Measurements from ENCODE around the gene PCDH9.

DNA sequence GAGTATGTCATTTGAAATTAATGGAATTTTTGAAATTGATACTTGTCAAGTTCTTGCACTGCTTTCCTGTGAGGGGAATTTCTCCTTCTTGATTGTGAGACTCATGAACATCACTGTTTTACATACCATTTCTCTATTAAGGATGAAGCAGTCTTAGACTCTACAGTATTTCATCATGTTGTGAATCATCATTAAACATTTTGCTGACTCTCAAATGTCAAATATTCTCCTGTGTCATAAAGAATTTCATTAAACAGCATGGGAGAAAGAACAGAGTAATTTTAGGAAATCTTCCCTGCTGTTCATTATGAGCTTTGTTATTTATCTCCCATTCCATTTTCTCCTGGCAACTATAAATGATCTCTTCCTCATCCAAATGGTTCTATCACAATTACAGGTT is 729.0 kb downstream of the PCDH9 start:
- TF ChIP-seq, protein P1, sequence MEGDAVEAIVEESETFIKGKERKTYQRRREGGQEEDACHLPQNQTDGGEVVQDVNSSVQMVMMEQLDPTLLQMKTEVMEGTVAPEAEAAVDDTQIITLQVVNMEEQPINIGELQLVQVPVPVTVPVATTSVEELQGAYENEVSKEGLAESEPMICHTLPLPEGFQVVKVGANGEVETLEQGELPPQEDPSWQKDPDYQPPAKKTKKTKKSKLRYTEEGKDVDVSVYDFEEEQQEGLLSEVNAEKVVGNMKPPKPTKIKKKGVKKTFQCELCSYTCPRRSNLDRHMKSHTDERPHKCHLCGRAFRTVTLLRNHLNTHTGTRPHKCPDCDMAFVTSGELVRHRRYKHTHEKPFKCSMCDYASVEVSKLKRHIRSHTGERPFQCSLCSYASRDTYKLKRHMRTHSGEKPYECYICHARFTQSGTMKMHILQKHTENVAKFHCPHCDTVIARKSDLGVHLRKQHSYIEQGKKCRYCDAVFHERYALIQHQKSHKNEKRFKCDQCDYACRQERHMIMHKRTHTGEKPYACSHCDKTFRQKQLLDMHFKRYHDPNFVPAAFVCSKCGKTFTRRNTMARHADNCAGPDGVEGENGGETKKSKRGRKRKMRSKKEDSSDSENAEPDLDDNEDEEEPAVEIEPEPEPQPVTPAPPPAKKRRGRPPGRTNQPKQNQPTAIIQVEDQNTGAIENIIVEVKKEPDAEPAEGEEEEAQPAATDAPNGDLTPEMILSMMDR (IDR thresholded peaks at IDR 0.05; ENCODE audit: insufficient read depth, low read length, poor library complexity, severe bottlenecking), result no peak
- TF ChIP-seq EZH2phosphoT487 (conservative IDR thresholded peaks at IDR 0.05; ENCODE audit: low read length), result no peak

Data from SU-DHL-6 (cell line).